ENCODE measurements around the gene ADNP2. TPM values are rescaled to one million over a fixed set of nuclear protein-coding genes. Genes with fewer than 3 reads are reported as not detected.

Gene ADNP2
- total RNA-seq, 1 donor from 2014 or later: 22.0 TPM

DNA sequence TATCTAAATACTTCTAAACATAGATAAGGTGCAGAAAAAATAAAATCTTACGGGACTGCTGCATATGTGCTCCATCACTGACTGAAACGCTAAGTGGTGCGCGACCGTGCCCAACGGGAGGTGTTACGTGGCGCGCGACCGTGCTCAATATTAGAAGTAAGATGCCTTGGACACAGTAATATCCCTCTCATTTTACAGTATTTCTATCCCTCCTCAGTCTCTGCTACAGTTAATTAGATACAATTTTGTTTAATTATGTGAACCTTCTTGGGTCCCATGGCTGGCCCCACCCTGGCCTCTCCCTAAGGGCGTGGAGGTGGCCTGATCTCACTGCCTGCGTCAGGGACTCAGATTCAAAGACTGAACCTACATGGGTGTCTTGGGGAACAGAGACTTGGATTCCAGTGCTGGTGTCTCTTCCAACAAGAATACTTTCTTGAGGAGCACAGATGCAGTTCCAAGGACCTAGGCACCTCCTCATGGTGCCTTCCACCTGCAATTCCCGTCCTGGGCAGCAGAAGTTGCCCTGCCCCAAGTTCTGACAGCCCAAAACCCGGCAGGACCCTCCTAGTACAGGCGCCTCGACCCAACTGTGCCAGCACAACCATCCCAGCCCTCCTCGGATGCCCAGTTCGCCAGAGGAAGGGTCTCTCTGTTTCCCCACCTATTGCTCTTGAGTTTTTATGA is 79.0 kb downstream of the ADNP2 start:
- DNase-seq (ENCODE audit: low spot score in 2 of 2): no peak
- FAIRE-seq: no peak

GRCh38 chr18:80188643-80189530 is 79.8 kb downstream of the ADNP2 start:
- FAIRE-seq (no peak), DNase-seq (ENCODE audit: low spot score in 2 of 2) (no peak)

DNA sequence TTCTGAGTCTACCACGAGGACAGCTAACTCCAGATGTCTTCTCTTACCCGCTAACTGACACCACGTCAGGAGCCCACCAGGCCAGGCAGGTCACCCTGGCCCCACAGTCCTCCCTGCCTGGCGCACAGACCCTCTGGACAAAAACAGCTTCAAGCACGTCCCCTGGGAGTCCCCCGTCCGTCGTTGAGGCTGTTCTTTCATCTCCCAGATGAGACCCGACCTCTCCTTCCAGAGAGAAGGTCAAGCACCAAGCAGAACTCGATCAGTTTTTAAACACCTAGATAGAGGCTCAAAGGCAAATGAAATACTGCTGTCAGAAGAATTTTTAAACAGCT is 80.4 kb downstream of the ADNP2 start:
- FAIRE-seq: no peak

More for the DNA sequence above, 80.4 kb downstream of the ADNP2 start:
- no peak for DNase-seq (ENCODE audit: low spot score in 2 of 2)

Other genes with a start within 250 kb of the ADNP2 start
- 29.8 TPM for gene SLC66A2, start 157.6 kb upstream of the ADNP2 start, total RNA-seq
- gene HSBP1L1, start 144.6 kb upstream of the ADNP2 start, total RNA-seq: 0.82 TPM
- gene TXNL4A, start 120.7 kb upstream of the ADNP2 start, total RNA-seq: 39.1 TPM
- 37.1 TPM for gene RBFA, start 74.8 kb upstream of the ADNP2 start, total RNA-seq
- gene PARD6G, start 138.3 kb downstream of the ADNP2 start, total RNA-seq: 9.4 TPM